Neuronal stem cell (in vitro differentiated cells): ENCODE results near the gene NHS.

Source experiments
- DNase-seq: peaks from one replicate; pipeline ENCODE4 v3.0.0-alpha.2; 2013; ENCODE audit warnings: low spot score
- H2AFZ ChIP-seq: one replicate; pipeline ENCODE4 v1.6.1; 2013; ENCODE audit warnings: mild to moderate bottlenecking, low read length, inconsistent platforms
- H2AK5ac ChIP-seq: 2 replicates; pipeline ENCODE4 v1.6.1; 2013; ENCODE audit warnings: low read depth, mild to moderate bottlenecking, inconsistent platforms, low read length, moderate library complexity, mixed read lengths
- H2BK120ac ChIP-seq: 2 replicates; pipeline ENCODE4 v1.6.1; 2013; ENCODE audit warnings: low read depth, mild to moderate bottlenecking, inconsistent platforms, low read length, moderate library complexity, mixed read lengths
- H2BK12ac ChIP-seq: one replicate; pipeline ENCODE4 v1.6.1; 2013; ENCODE audit warnings: low read length, inconsistent platforms
- H2BK15ac ChIP-seq: 2 replicates; pipeline ENCODE4 v1.6.1; 2013; ENCODE audit warnings: mild to moderate bottlenecking, low read length, inconsistent platforms, mixed read lengths
- H2BK5ac ChIP-seq: one replicate; pipeline ENCODE4 v1.6.1; 2013; ENCODE audit warnings: inconsistent platforms, mild to moderate bottlenecking, low read length, moderate library complexity
- H3K14ac ChIP-seq: one replicate; pipeline ENCODE4 v1.6.1; 2013; ENCODE audit warnings: low read length, inconsistent platforms
- H3K18ac ChIP-seq: 2 replicates; pipeline ENCODE4 v1.6.1; 2013; ENCODE audit warnings: low read length, inconsistent platforms
- H3K23ac ChIP-seq: 2 replicates; pipeline ENCODE4 v1.6.1; 2013; ENCODE audit warnings: low read depth, mild to moderate bottlenecking, mixed read lengths, low read length, inconsistent platforms; ENCODE audit not compliant: poor library complexity
- H3K27ac ChIP-seq: replicated peaks from 3 replicates; pipeline ENCODE4 v1.5.1; 2013; ENCODE audit warnings: low read length, inconsistent platforms
- H3K27me3 ChIP-seq, 3 experiments: 2 replicates each; pipeline ENCODE4 v1.6.1; 2013; ENCODE audit warnings: low read length in 3 of 3, mild to moderate bottlenecking in 2 of 3, inconsistent platforms in 1 of 3, low read depth in 1 of 3, mixed read lengths in 1 of 3, moderate library complexity in 1 of 3; ENCODE audit not compliant: control insufficient read depth in 3 of 3, insufficient read depth in 3 of 3
- H3K36me3 ChIP-seq, 2 donors: replicated peaks in 1 of 2; 2 replicates each; pipeline ENCODE4 v1.6.1; 2013; ENCODE audit warnings: low read length in 2 of 2; ENCODE audit not compliant: control insufficient read depth in 2 of 2, insufficient read depth in 2 of 2
- H3K4ac ChIP-seq: 2 replicates; pipeline ENCODE4 v1.6.1; 2013; ENCODE audit warnings: inconsistent platforms, mild to moderate bottlenecking, low read length, moderate library complexity
- H3K4me1 ChIP-seq, 2 donors: 1 replicate in 1 of 2; 2 replicates in 1 of 2; pipeline ENCODE4 v1.6.1; 2013; ENCODE audit warnings: low read length in 2 of 2, low read depth in 1 of 2; ENCODE audit not compliant: control insufficient read depth in 2 of 2, insufficient read depth in 1 of 2
- H3K4me2 ChIP-seq: one replicate; pipeline ENCODE4 v1.6.1; 2013; ENCODE audit warnings: mild to moderate bottlenecking, low read length, inconsistent platforms; ENCODE audit not compliant: insufficient read depth, poor library complexity, severe bottlenecking
- H3K4me3 ChIP-seq, 2 donors: 2 replicates each; pipeline ENCODE4 v1.5.1; 2013; ENCODE audit warnings: low read length in 2 of 2, mild to moderate bottlenecking in 2 of 2, inconsistent platforms in 1 of 2, moderate library complexity in 1 of 2
- H3K79me1 ChIP-seq: one replicate; pipeline ENCODE4 v1.6.1; 2013; ENCODE audit warnings: low read depth, mild to moderate bottlenecking, inconsistent platforms, low read length, moderate library complexity
- H3K9ac ChIP-seq: one replicate; pipeline ENCODE4 v1.6.1; 2013; ENCODE audit warnings: mild to moderate bottlenecking, low read depth, low read length, inconsistent platforms; ENCODE audit not compliant: poor library complexity
- H3K9me3 ChIP-seq, 2 donors: replicated peaks in 1 of 2; 2 replicates each; pipeline versions ENCODE3 to v1.6.1; 2013; ENCODE audit warnings: low read length in 2 of 2, mild to moderate bottlenecking in 2 of 2, inconsistent platforms in 1 of 2, low read depth in 1 of 2, mixed read lengths in 1 of 2, moderate library complexity in 1 of 2; ENCODE audit not compliant: control insufficient read depth in 2 of 2, insufficient read depth in 1 of 2
- H4K8ac ChIP-seq: one replicate; pipeline ENCODE4 v1.6.1; 2013; ENCODE audit warnings: low read depth, mild to moderate bottlenecking, inconsistent platforms, low read length, moderate library complexity
- H4K91ac ChIP-seq: one replicate; pipeline ENCODE4 v1.6.1; 2013; ENCODE audit warnings: low read length, low read depth, mild to moderate bottlenecking, inconsistent platforms; ENCODE audit not compliant: poor library complexity
- WGBS, 2 donors: extraction: QIAGEN DNeasy Blood & Tissue Kit; methylation state at CpG; one replicate each; pipeline ENCODE4 v1.1.7; 2013; ENCODE audit warnings: missing lambda C conversion rate in 2 of 2, mixed read lengths in 1 of 2; ENCODE audit not compliant: insufficient read length in 2 of 2, insufficient replicate concordance in 1 of 2; ENCODE audit errors: extremely low coverage in 2 of 2; 5-methylcytosine and 5-hydroxymethylcytosine counted together

Gene NHS

GRCh38 chrX:17748684-17749083, 373.7 kb downstream of the NHS start:
- no peak for DNase-seq
- Histone ChIP-seq H2BK5ac (no peak overlapping the region), H2AFZ (no peak overlapping the region), H3K4me1 (peaks cover 0 to 2% of the 10 kb centered on the region in 2 donors), H3K14ac (no peak overlapping the region), H3K4me2 (no peak overlapping the region), H2BK15ac (no peak overlapping the region), H4K91ac (no peak overlapping the region), H2AK5ac (no peak overlapping the region), H2BK120ac (no peak overlapping the region), H3K9ac (no peak overlapping the region), H3K4ac (no peak overlapping the region), H3K18ac (no peak overlapping the region), H3K27ac (no peak overlapping the region), H4K8ac (no peak overlapping the region), H3K23ac (no peak overlapping the region), H3K79me1 (no peaks in the 10 kb centered on the region), H2BK12ac (no peak overlapping the region), H3K27me3 (no peaks in the 10 kb centered on the region), H3K9me3 (no peaks in the 10 kb centered on the region), H3K4me3 (no peak overlapping the region), H3K36me3 (peaks cover 0 to 37% of the 10 kb centered on the region in 2 donors)
- WGBS, 2 donors = no CpG with 5 or more reads among the region's 5 CpGs

GRCh38 chrX:17750436-17750835, 375.4 kb downstream of the NHS start:
- no peak overlapping the region for H3K4ac ChIP-seq
- H3K9me3 ChIP-seq = no peaks in the 10 kb centered on the region
- H2AFZ ChIP-seq = no peak overlapping the region
- H3K18ac ChIP-seq = no peak overlapping the region
- H2BK12ac ChIP-seq = no peak overlapping the region
- H3K14ac ChIP-seq = no peak overlapping the region
- H3K79me1 ChIP-seq = no peaks in the 10 kb centered on the region
- H2BK120ac ChIP-seq = no peak overlapping the region
- no peak overlapping the region for H2BK15ac ChIP-seq
- no peak overlapping the region for H2BK5ac ChIP-seq
- no CpG with 5 or more reads among the region's 3 CpGs for WGBS, 2 donors
- H3K4me2 ChIP-seq = no peak overlapping the region
- H3K36me3 ChIP-seq = peaks cover 0 to 37% of the 10 kb centered on the region in 2 donors
- no peaks in the 10 kb centered on the region for H3K27me3 ChIP-seq
- H4K91ac ChIP-seq = no peak overlapping the region
- H3K23ac ChIP-seq = no peak overlapping the region
- H3K4me1 ChIP-seq = no peaks in the 10 kb centered on the region
- no peak overlapping the region for H3K9ac ChIP-seq
- no peak overlapping the region for H2AK5ac ChIP-seq
- H3K4me3 ChIP-seq = no peak overlapping the region
- DNase-seq = no peak
- no peak overlapping the region for H4K8ac ChIP-seq
- H3K27ac ChIP-seq = no peak overlapping the region

GRCh38 chrX:17758382-17758781, 383.4 kb downstream of the NHS start:
- Histone ChIP-seq H4K8ac (no peak overlapping the region), H3K14ac (no peak overlapping the region), H2BK120ac (no peak overlapping the region)

GRCh38 chrX:17759990-17760389, 385.0 kb downstream of the NHS start:
- no peak overlapping the region for H3K14ac ChIP-seq
- no peaks in the 10 kb centered on the region for H3K4me1 ChIP-seq
- no peak for DNase-seq
- peaks cover 0 to 3% (median 0%) of the 10 kb centered on the region in 3 experiments for H3K27me3 ChIP-seq
- no peak overlapping the region for H3K18ac ChIP-seq
- no peaks in the 10 kb centered on the region for H3K9me3 ChIP-seq
- no peaks in the 10 kb centered on the region for H3K79me1 ChIP-seq
- no peak overlapping the region for H3K4me3 ChIP-seq
- no peak overlapping the region for H2AK5ac ChIP-seq
- H2BK12ac ChIP-seq = no peak overlapping the region
- H4K91ac ChIP-seq = no peak overlapping the region
- no peak overlapping the region for H2BK15ac ChIP-seq
- H4K8ac ChIP-seq = no peak overlapping the region
- WGBS, 2 donors = no CpG with 5 or more reads among the region's 1 CpG
- H2BK120ac ChIP-seq = no peak overlapping the region
- no peak overlapping the region for H3K23ac ChIP-seq
- H2AFZ ChIP-seq = no peak overlapping the region
- no peak overlapping the region for H2BK5ac ChIP-seq
- no peak overlapping the region for H3K4ac ChIP-seq
- no peak overlapping the region for H3K4me2 ChIP-seq
- no peak overlapping the region for H3K9ac ChIP-seq
- no peak overlapping the region for H3K27ac ChIP-seq
- H3K36me3 ChIP-seq = no peaks in the 10 kb centered on the region

More at GRCh38 chrX:17758382-17758781, 383.4 kb downstream of the NHS start:
- Histone ChIP-seq H3K36me3 (no peaks in the 10 kb centered on the region), H3K27ac (no peak overlapping the region), H3K4ac (no peak overlapping the region), H2AFZ (no peak overlapping the region), H3K79me1 (no peaks in the 10 kb centered on the region), H2BK5ac (no peak overlapping the region), H3K4me3 (no peak overlapping the region), H2AK5ac (no peak overlapping the region), H3K9ac (no peak overlapping the region), H4K91ac (no peak overlapping the region), H3K4me1 (no peaks in the 10 kb centered on the region), H3K23ac (no peak overlapping the region), H3K9me3 (no peaks in the 10 kb centered on the region), H2BK12ac (no peak overlapping the region), H3K18ac (no peak overlapping the region), H2BK15ac (no peak overlapping the region), H3K27me3 (peaks cover 0 to 3% (median 0%) of the 10 kb centered on the region in 3 experiments), H3K4me2 (no peak overlapping the region)
- WGBS, 2 donors = no CpG with 5 or more reads among the region's 2 CpGs
- no peak for DNase-seq
